ENCODE data around the gene NECTIN2. TPM values are rescaled to one million over a fixed set of nuclear protein-coding genes. Genes with fewer than 3 reads are reported as not detected.
A peak's percentile ranks its signal among the peaks of the same experiment; 100 is the strongest.

The NECTIN2 gene
- total RNA-seq, 1 experiment from 2014 or later = 176 TPM

DNA sequence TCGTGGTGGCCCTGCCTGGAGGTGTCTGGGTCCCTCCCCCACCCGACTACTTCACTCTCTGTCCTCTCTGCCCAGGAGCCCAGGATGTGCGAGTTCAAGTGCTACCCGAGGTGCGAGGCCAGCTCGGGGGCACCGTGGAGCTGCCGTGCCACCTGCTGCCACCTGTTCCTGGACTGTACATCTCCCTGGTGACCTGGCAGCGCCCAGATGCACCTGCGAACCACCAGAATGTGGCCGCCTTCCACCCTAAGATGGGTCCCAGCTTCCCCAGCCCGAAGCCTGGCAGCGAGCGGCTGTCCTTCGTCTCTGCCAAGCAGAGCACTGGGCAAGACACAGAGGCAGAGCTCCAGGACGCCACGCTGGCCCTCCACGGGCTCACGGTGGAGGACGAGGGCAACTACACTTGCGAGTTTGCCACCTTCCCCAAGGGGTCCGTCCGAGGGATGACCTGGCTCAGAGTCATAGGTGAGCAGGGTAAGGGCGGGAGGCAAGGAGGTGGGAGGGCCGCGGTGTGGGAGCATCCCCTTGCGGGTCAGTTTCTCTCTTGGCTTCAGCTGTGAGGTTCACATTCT lies 19.2 kb downstream of the NECTIN2 start:
- H3K4me2 ChIP-seq (ENCODE audit: insufficient read depth, insufficient read length, low read length) = no peak overlapping the region
- H4K8ac ChIP-seq (replicated peaks; ENCODE audit: insufficient read length, low read depth, low read length) = no peak overlapping the region
- no peak overlapping the region for H3K27ac ChIP-seq (ENCODE audit: insufficient read length, low read depth, low read length)
- Mint-ChIP-seq H3K36me3 (ENCODE audit: insufficient read depth in 1 of 3, low read depth in 3 of 3) (peaks cover 44 to 74% (median 69%) of the 10 kb centered on the region in 3 experiments), H3K4me3 (no peak overlapping the region), H3K27ac (peak overlapping the region in 1 of 3 experiments; percentile 72; a peak in 1 of 7 replicates), H3K27me3 (ENCODE audit: low read depth) (no peaks in the 10 kb centered on the region), H3K4me1 (0 out of 4 replicates have a peak, but pooled peaks cover 0 to 2% of the 10 kb centered on the region in 2 experiments), H3K9me3 (no peaks in the 10 kb centered on the region; a peak in 1 of 5 replicates)
- no peaks in the 10 kb centered on the region for H3K4me1 ChIP-seq (ENCODE audit: insufficient read depth, low read length)
- H2AFZ ChIP-seq (ENCODE audit: low read length) = no peak overlapping the region
- no peaks in the 10 kb centered on the region for H4K20me1 ChIP-seq (ENCODE audit: control insufficient read depth, insufficient read depth, insufficient read length)
- H3K79me2 ChIP-seq (ENCODE audit: insufficient read depth, low read length) = no peaks in the 10 kb centered on the region; the same call in 1 of the 2 replicates
- H3K79me1 ChIP-seq (ENCODE audit: insufficient read depth, low read depth, low read length, poor library complexity, severe bottlenecking) = peaks cover 8% of the 10 kb centered on the region
- no peak overlapping the region for H4K5ac ChIP-seq (ENCODE audit: insufficient read length, low read depth, low read length)
- H2BK15ac ChIP-seq (ENCODE audit: low read depth, low read length) = no peak overlapping the region
- no peak overlapping the region for H3K9ac ChIP-seq (ENCODE audit: extremely low read depth, insufficient read length, low read length)
- H2BK5ac ChIP-seq (ENCODE audit: insufficient read length, low read length) = no peak overlapping the region
- H3K18ac ChIP-seq (ENCODE audit: insufficient read length, low read depth, low read length) = no peak overlapping the region
- no peaks in the 10 kb centered on the region for H3K23me2 ChIP-seq (ENCODE audit: insufficient read length, low read depth, low read length, poor library complexity, severe bottlenecking)
- H2BK20ac ChIP-seq (ENCODE audit: low read depth, low read length, poor library complexity, severe bottlenecking) = no peak overlapping the region
- H2BK120ac ChIP-seq (ENCODE audit: low read depth, low read length, poor library complexity, severe bottlenecking) = no peak overlapping the region
- no peaks in the 10 kb centered on the region for H3K27me3 ChIP-seq (ENCODE audit: insufficient read depth, low read length)
- H3T11ph ChIP-seq (ENCODE audit: low read length) = no peak overlapping the region
- H3K4ac ChIP-seq (ENCODE audit: low read depth, low read length) = no peak overlapping the region
- no peak for DNase-seq
- WGBS (ENCODE audit: extremely low coverage, insufficient read length, low lambda C conversion rate) = no CpG with 5 or more reads among the region's 27 CpGs
- no peak overlapping the region for H2AK5ac ChIP-seq (ENCODE audit: insufficient read length, low read length)
- no peak overlapping the region for H3K56ac ChIP-seq (ENCODE audit: insufficient read length, low read depth, low read length)
- H2BK12ac ChIP-seq (ENCODE audit: insufficient read length, low read depth, low read length) = no peak overlapping the region
- TF ChIP-seq, protein P1, sequence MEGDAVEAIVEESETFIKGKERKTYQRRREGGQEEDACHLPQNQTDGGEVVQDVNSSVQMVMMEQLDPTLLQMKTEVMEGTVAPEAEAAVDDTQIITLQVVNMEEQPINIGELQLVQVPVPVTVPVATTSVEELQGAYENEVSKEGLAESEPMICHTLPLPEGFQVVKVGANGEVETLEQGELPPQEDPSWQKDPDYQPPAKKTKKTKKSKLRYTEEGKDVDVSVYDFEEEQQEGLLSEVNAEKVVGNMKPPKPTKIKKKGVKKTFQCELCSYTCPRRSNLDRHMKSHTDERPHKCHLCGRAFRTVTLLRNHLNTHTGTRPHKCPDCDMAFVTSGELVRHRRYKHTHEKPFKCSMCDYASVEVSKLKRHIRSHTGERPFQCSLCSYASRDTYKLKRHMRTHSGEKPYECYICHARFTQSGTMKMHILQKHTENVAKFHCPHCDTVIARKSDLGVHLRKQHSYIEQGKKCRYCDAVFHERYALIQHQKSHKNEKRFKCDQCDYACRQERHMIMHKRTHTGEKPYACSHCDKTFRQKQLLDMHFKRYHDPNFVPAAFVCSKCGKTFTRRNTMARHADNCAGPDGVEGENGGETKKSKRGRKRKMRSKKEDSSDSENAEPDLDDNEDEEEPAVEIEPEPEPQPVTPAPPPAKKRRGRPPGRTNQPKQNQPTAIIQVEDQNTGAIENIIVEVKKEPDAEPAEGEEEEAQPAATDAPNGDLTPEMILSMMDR (conservative IDR thresholded peaks at IDR 0.05) = no peak
- no peak overlapping the region for H3K14ac ChIP-seq (ENCODE audit: insufficient read depth, low read length)
- H3K9me3 ChIP-seq (ENCODE audit: control insufficient read depth, low read depth, low read length) = no peaks in the 10 kb centered on the region
- no peak overlapping the region for H4K91ac ChIP-seq (ENCODE audit: insufficient read length, low read depth, low read length)
- no peak overlapping the region for H3K23ac ChIP-seq (ENCODE audit: insufficient read length, low read depth, low read length)

All from H9 (cell line).